ENCODE measurements around the gene SSRP1. TPM values are rescaled to one million over a fixed set of nuclear protein-coding genes. Genes with fewer than 3 reads are reported as not detected.

The SSRP1 gene
- total and polyA plus RNA-seq, 9 of the 15 experiments (the other 6 are each of a cell fraction or from before 2014, with no cell fraction given) = 91.1 to 416 (median 245) TPM

DNA sequence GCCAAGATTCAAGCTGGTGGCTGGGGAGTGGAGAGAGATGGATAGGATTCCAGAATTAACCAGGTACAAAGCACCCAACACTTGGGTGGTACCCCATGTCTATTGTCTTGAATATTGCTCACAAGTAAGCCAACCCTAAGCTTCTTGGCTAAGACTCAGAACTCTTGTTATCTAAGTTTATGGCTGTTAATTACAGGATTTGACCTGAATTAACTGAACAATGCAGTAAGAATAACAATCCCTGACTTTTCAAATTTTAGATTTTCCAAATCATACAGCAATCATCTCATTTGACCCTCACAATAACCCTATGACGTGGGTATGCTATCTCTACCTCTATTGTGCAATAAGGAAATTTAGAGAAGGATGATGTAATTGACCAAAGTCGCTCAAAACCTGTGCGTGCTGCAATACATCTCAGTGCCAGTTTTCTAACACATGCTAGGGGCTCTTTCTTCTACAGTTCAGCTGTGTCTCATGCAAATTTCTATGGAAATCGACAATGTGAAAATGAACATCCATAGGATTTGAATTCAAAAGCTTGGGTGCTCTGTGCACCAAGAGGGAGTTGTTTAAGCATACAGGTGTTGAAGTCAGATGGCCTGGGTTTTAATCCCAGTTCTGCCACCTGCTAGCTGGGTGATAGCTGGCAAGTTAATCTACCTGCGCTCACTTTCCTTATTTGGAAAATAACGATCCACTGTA, 58.6 kb downstream of the SSRP1 start:
- H3K9ac ChIP-seq (ENCODE audit: insufficient read depth in 1 of 2, low read depth in 2 of 2, low read length in 2 of 2) = no peak overlapping the region
- no peaks in the 10 kb centered on the region for H4K20me1 ChIP-seq (replicated peaks; ENCODE audit: control insufficient read depth, insufficient read depth, low read length)
- FAIRE-seq (no peak), ATAC-seq (no peak), DNase-seq (ENCODE audit: extremely low read depth in 1 of 4, low spot score in 3 of 4) (no peak)
- ChIA-PET POLR2A (interaction anchor here (0.6 to 0.7 kb wide), 3 partner anchors 36 to 1359 kb away, joined by 3 read pairs; no protein-coding TSS in a partner anchor), CTCF (ENCODE audit: low intra/inter-chr PET ratio) (no interaction called here)
- no peaks in the 10 kb centered on the region for H3K36me3 ChIP-seq (ENCODE audit: control insufficient read depth, insufficient read depth, low read length)
- in situ Hi-C loops (cut with MboI) = no loop called here
- peaks cover 0 to 14% of the 10 kb centered on the region in 2 experiments; a peak in 4 of 5 replicates for H3K4me1 ChIP-seq (replicated peaks in 1 of 2; ENCODE audit: control insufficient read depth in 2 of 2, insufficient read depth in 2 of 2, low read length in 2 of 2)
- H3K9me3 ChIP-seq (replicated peaks; ENCODE audit: control insufficient read depth, insufficient read depth, low read depth, low read length) = no peaks in the 10 kb centered on the region
- no peak overlapping the region for H3K4me2 ChIP-seq (ENCODE audit: insufficient read depth, low read length)
- H3K4me3 ChIP-seq = no peak overlapping the region
- no TSS peak for BruUV-seq (replicated peaks)
- H3K9me1 ChIP-seq (ENCODE audit: control insufficient read depth, insufficient read depth, low read length) = no peaks in the 10 kb centered on the region
- intact Hi-C loops (cut with micrococcal nuclease) = loop anchor here (5.0 kb wide), 1 partner anchor 50 kb away; no protein-coding TSS in a partner anchor
- H2AFZ ChIP-seq (ENCODE audit: low read depth, low read length) = no peak overlapping the region
- no peaks in the 10 kb centered on the region for H3K79me2 ChIP-seq (ENCODE audit: control insufficient read depth, insufficient read depth, low read length)
- no peaks in the 10 kb centered on the region for H3K27me3 ChIP-seq (ENCODE audit: control insufficient read depth in 2 of 2, insufficient read depth in 2 of 2, low read length in 2 of 2)
- no peak overlapping the region for H3K27ac ChIP-seq (ENCODE audit: extremely low read depth, low read depth, low read length)
- WGBS (ENCODE audit: insufficient coverage, low coverage, missing lambda C conversion rate) = 9% methylated on average over 6 of the region's 6 CpGs
- TF ChIP-seq ZNF717 (CRISPR knock-in tag; IDR thresholded peaks at IDR 0.05) (no peak), NR4A1 (CRISPR knock-in tag; IDR thresholded peaks at IDR 0.05) (no peak), NR4A1 (tag; IDR thresholded peaks at IDR 0.05) (no peak), JUN (IDR thresholded peaks at IDR 0.05; ENCODE audit: borderline replicate concordance, low read depth, low read length) (peak; percentile 27; the same call in 1 of the 2 replicates), JUN (CRISPR knock-in tag; IDR thresholded peaks at IDR 0.05; ENCODE audit: borderline replicate concordance) (no peak), CEBPG (CRISPR knock-in tag; IDR thresholded peaks at IDR 0.05) (peak; percentile 71; the same call in 1 of the 2 replicates), CEBPG (tag; conservative IDR thresholded peaks at IDR 0.05 in 1 of 2, IDR thresholded peaks at IDR 0.05 in 1 of 2) (peak; percentile 97 to 99), MIER1 (IDR thresholded peaks at IDR 0.05; ENCODE audit: low read depth) (no peak), PHB2 (IDR thresholded peaks at IDR 0.05; ENCODE audit: low read depth) (no peak)
- TF ChIP-seq, protein P1, sequence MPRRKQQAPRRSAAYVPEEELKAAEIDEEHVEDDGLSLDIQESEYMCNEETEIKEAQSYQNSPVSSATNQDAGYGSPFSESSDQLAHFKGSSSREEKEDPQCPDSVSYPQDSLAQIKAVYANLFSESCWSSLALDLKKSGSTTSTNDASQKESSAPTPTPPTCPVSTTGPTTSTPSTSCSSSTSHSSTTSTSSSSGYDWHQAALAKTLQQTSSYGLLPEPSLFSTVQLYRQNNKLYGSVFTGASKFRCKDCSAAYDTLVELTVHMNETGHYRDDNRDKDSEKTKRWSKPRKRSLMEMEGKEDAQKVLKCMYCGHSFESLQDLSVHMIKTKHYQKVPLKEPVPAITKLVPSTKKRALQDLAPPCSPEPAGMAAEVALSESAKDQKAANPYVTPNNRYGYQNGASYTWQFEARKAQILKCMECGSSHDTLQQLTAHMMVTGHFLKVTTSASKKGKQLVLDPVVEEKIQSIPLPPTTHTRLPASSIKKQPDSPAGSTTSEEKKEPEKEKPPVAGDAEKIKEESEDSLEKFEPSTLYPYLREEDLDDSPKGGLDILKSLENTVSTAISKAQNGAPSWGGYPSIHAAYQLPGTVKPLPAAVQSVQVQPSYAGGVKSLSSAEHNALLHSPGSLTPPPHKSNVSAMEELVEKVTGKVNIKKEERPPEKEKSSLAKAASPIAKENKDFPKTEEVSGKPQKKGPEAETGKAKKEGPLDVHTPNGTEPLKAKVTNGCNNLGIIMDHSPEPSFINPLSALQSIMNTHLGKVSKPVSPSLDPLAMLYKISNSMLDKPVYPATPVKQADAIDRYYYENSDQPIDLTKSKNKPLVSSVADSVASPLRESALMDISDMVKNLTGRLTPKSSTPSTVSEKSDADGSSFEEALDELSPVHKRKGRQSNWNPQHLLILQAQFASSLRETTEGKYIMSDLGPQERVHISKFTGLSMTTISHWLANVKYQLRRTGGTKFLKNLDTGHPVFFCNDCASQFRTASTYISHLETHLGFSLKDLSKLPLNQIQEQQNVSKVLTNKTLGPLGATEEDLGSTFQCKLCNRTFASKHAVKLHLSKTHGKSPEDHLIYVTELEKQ (CRISPR knock-in tag; IDR thresholded peaks at IDR 0.05) = no peak
- TF ChIP-seq, protein P2, sequence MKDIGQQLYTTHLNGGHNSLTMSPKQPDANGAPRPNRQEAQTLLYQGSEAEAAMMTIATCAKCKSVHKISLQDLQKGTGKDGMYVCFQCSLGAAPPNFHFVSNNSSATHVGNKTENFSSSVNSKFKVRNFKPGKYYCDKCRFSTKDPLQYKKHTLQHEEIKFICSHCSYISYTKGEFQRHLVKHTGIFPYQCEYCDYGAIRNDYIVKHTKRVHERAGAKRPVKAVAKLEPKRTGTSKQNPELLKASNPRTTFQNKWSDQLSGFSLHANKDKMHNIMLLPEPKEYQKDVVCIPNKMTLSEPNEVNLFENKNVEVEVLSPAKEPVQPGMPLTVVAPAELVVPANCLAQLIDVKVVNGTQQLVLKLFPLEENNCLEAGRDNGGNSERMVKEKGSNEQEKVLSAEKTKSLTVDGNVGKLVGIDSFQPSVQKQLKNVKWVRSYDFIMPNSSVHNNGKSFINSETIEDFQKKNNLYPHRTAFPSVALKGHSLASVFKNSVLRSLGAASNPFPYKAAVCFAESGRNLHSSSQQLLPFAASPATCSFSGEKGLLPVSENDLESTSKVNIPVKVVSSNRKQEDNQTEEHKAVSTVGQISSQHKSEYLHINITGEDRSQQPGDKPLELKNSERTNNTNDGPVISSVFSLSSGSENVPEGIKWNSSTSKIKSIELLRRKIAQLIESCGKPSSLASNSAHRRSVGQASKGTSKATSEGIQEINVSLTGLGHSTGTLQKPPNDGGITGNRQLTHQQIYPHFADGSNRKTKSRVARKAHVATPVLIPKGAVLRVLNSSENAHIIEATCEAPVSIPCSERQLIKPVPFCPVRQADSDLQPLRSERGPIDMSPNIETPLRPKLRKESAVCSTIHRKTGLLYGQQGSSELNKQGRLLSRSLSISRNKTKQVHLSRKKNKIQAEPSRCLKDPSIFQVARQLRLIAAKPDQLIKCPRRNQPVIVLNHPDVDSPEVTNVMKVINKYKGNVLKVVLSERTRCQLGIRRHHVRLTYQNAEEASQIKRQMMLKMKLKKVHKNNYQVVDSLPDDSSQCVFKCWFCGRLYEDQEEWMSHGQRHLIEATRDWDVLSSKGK (CRISPR knock-in tag; IDR thresholded peaks at IDR 0.05) = no peak
- TF ChIP-seq, protein P3, sequence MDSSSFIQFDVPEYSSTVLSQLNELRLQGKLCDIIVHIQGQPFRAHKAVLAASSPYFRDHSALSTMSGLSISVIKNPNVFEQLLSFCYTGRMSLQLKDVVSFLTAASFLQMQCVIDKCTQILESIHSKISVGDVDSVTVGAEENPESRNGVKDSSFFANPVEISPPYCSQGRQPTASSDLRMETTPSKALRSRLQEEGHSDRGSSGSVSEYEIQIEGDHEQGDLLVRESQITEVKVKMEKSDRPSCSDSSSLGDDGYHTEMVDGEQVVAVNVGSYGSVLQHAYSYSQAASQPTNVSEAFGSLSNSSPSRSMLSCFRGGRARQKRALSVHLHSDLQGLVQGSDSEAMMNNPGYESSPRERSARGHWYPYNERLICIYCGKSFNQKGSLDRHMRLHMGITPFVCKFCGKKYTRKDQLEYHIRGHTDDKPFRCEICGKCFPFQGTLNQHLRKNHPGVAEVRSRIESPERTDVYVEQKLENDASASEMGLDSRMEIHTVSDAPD (CRISPR knock-in tag; IDR thresholded peaks at IDR 0.05) = no peak

Measured in K562 (cell line).